ENCODE measurements around the gene ACP7.

GRCh38 chr19:39083599-39083982, 577 bp upstream of the ACP7 start:
- TF ChIP-seq, protein P1, sequence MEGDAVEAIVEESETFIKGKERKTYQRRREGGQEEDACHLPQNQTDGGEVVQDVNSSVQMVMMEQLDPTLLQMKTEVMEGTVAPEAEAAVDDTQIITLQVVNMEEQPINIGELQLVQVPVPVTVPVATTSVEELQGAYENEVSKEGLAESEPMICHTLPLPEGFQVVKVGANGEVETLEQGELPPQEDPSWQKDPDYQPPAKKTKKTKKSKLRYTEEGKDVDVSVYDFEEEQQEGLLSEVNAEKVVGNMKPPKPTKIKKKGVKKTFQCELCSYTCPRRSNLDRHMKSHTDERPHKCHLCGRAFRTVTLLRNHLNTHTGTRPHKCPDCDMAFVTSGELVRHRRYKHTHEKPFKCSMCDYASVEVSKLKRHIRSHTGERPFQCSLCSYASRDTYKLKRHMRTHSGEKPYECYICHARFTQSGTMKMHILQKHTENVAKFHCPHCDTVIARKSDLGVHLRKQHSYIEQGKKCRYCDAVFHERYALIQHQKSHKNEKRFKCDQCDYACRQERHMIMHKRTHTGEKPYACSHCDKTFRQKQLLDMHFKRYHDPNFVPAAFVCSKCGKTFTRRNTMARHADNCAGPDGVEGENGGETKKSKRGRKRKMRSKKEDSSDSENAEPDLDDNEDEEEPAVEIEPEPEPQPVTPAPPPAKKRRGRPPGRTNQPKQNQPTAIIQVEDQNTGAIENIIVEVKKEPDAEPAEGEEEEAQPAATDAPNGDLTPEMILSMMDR (IDR thresholded peaks at IDR 0.05), result no peak
- TF ChIP-seq ATF2 (CRISPR knock-in tag; IDR thresholded peaks at IDR 0.05; ENCODE audit: borderline replicate concordance, low read depth) (no peak), USF2 (CRISPR knock-in tag; IDR thresholded peaks at IDR 0.05) (no peak), FOXP1 (CRISPR knock-in tag; IDR thresholded peaks at IDR 0.05; ENCODE audit: borderline replicate concordance) (no peak)
